LNCAP (cell line): ENCODE measurements around the gene ENKD1.

Source experiments
- TF ChIP-seq, protein P1 (sequence below): fragments of 450-650 bp; IDR thresholded peaks from 2 replicates; pipeline ENCODE4 v1.5.1; 2017; ENCODE audit warnings: mild to moderate bottlenecking

ENKD1 gene

DNA sequence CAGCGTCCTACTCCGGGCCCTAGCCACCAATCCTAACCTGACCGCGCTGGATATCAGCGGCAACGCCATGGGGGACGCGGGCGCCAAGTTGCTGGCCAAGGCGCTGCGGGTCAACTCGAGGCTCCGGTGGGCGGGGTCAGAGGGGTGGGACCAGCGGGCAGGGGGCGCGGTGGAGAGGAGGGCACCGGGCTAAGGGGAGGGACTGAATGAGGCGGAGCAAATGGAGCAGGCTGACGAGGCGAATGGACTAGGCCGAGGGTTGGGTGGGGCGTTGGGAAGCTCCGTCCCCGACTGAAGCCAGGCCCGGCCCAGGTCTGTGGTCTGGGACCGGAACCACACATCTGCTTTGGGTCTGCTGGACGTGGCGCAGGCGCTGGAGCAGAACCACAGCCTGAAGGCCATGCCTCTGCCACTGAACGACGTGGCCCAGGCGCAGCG, 17.0 kb downstream of the ENKD1 start:
- TF ChIP-seq, protein P1, sequence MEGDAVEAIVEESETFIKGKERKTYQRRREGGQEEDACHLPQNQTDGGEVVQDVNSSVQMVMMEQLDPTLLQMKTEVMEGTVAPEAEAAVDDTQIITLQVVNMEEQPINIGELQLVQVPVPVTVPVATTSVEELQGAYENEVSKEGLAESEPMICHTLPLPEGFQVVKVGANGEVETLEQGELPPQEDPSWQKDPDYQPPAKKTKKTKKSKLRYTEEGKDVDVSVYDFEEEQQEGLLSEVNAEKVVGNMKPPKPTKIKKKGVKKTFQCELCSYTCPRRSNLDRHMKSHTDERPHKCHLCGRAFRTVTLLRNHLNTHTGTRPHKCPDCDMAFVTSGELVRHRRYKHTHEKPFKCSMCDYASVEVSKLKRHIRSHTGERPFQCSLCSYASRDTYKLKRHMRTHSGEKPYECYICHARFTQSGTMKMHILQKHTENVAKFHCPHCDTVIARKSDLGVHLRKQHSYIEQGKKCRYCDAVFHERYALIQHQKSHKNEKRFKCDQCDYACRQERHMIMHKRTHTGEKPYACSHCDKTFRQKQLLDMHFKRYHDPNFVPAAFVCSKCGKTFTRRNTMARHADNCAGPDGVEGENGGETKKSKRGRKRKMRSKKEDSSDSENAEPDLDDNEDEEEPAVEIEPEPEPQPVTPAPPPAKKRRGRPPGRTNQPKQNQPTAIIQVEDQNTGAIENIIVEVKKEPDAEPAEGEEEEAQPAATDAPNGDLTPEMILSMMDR = no peak

DNA sequence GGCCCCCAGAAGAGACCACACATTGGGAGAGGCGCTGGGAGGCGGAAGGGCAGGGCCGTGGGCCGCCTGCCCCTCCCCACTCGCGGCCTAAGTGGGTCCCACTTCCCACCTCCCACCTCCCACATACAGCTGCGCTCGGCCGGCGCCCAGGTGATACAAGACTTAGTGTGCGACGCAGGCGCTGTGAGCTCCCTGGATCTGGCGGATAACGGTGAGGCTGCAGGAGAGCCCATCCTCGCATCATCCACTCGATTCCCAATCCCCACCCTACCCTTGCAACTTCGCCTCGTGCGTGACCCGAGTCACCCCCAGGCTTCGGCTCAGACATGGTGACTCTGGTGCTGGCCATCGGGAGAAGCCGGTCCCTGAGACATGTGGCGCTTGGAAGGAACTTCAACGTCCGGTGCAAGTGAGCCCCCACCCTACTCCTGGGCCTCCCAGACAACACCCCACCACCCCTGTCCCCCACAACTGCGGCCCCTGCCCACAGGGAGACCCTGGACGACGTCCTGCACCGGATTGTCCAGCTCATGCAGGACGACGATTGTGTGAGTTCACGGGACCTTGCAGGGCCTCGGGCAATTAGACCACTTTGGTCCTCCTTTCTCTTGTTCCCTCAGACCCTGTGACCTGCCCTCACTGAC, 17.7 kb downstream of the ENKD1 start:
- TF ChIP-seq, protein P1 = no peak

DNA sequence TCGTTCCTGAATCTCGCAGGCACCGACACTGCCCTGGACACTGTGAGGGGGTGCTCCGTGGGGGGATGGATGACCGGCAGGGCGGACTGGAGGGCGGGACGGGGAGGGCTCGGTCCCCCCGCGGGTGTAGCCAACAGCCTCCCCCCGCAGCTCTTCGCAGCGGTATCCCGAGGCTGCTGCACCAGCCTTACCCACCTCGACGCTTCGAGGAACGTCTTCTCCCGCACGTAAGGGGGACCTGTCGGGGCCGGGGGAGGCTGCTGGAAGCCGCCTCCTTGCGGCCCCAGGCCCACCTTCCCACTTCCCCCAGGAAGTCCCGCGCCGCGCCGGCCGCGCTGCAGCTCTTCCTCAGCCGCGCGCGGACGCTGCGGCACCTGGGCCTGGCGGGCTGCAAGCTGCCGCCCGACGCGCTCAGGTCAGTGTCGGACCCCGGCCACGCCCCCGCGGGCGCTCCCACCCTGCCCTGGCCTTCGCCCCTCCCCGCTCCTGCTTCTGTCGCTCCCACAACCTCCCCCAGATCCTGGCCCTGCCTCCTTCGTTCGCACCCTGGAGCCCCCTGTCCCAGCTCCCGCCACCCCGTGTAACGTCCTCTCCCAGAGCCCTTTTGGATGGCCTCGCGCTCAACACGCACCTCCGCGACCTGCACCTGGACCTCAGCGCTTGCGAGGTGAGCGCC, 18.3 kb downstream of the ENKD1 start:
- TF ChIP-seq, protein P1 = no peak

DNA sequence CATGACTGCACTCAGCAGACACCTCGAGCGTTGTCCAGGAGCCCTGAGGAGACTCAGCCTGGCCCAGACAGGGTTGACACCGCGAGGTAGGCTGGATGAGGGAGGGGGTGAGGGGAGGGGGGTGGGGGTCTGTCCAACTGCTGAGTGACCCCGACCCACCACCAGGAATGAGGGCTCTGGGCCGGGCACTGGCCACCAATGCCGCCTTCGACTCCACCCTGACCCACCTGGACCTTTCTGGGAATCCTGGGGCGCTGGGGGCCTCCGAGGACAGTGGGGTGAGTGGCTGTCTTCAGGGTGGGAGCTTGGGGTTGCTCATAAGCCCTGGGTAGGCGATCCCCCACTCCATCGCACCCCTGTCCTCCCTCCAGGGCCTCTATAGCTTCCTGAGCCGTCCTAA, 18.9 kb downstream of the ENKD1 start:
- TF ChIP-seq, protein P1 = no peak

DNA sequence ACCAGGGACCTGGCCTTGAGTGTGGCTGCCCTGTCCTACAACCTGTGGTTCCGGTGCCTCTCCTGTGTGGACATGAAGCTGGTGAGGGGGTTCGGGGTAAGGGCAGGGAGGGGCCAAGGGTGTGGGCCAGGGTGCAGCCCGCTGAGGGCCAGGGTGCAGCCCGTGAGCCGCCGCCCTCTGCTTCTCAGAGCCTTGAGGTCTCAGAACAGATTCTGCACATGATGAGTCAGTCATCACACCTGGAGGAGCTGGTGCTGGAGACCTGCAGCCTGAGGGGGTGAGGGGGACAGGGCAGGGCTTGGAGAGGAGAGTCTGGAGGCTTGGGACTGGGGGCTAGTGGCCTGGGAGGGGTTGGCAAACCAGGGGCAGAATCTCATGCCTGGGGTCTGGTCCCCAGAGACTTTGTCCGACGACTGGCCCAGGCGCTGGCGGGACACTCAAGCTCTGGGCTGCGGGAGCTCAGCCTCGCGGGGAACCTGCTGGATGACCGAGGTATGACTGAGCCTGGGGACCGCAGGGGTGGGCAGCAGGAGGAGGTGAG, 19.4 kb downstream of the ENKD1 start:
- TF ChIP-seq, protein P1 = no peak

DNA sequence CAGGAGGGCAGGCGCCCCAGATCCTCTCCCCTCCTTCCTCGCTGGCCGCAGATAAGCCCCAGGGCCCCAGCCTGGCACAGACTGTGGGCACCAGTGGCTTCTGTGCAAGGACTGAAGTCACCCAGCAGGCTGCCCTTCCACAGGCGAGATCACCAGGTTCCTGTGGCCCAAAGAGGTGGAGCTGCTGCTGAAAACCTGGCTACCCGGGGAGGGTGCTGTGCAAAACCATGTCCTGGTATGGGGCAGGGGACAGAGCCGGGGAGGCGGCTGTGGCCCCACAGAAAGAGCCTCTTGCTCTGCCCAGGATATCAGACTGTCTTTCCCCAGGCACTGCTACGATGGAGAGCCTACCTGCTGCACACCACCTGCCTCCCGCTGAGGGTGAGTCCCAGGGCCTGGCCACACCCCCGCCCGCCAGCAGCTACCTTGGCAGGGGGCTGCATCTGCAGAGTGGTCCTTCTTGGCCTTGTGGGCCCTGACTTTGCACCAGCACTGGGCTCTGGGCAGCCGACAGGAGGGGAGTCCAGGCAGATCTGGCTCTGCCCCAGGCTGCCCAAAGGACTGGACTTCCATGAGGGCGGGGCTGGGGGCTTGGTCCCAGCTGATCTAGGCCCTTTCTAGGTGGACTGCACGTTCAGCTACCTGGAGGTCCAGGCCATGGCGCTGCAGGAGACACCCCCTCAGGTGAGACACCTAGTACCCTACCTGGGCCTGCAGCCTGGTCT, 21.0 kb downstream of the ENKD1 start:
- TF ChIP-seq, protein P1 = no peak

DNA sequence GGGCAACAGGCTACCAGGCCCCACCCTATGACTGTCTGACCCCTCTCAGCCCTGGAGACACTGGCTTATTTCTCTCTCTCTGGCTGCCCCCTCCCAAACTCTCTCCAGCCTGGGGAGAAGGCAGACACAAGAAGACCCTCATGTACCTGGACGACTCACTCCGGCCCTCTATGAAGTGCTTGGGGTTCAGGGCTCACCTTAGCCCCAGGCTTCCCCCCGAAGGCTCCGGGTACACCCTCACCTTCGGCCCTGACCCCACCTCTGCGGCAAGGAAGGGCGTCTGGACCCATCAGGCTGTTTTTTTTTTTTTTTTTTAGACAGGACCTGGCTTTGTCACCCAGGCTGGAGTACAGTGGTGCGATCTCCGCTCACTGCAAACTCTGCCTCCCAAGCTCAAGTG, 22.5 kb downstream of the ENKD1 start:
- TF ChIP-seq, protein P1 = no peak
